ENCODE data around the gene ZNF219. TPM values are rescaled to one million over a fixed set of nuclear protein-coding genes. Genes with fewer than 3 reads are reported as not detected.

Gene ZNF219
- total RNA-seq, 1 experiment from 2014 or later: 84.5 TPM

GRCh38 chr14:21054123-21054767 is 44.2 kb downstream of the ZNF219 start:
- Histone ChIP-seq H3K18ac (ENCODE audit: insufficient read length, low read depth, low read length) (no peak overlapping the region), H2BK5ac (ENCODE audit: insufficient read length, low read length) (no peak overlapping the region), H4K91ac (ENCODE audit: insufficient read length, low read depth, low read length) (no peak overlapping the region), H3K4me2 (ENCODE audit: insufficient read depth, insufficient read length, low read length) (no peak overlapping the region), H3K9ac (ENCODE audit: extremely low read depth, insufficient read length, low read length) (no peak overlapping the region), H4K5ac (ENCODE audit: insufficient read length, low read depth, low read length) (no peak overlapping the region), H3K23me2 (ENCODE audit: insufficient read length, low read depth, low read length, poor library complexity, severe bottlenecking) (no peaks in the 10 kb centered on the region), H2BK15ac (ENCODE audit: low read depth, low read length) (no peak overlapping the region), H3K4me1 (ENCODE audit: insufficient read depth, low read length) (no peaks in the 10 kb centered on the region; the same call in 1 of the 2 replicates), H3T11ph (ENCODE audit: low read length) (no peak overlapping the region), H3K56ac (ENCODE audit: insufficient read length, low read depth, low read length) (no peak overlapping the region), H2BK120ac (ENCODE audit: low read depth, low read length, poor library complexity, severe bottlenecking) (no peak overlapping the region), H2BK12ac (ENCODE audit: insufficient read length, low read depth, low read length) (no peak overlapping the region), H3K79me1 (ENCODE audit: insufficient read depth, low read depth, low read length, poor library complexity, severe bottlenecking) (no peaks in the 10 kb centered on the region), H2AK5ac (ENCODE audit: insufficient read length, low read length) (no peak overlapping the region), H4K8ac (replicated peaks; ENCODE audit: insufficient read length, low read depth, low read length) (no peak overlapping the region), H3K27me3 (ENCODE audit: insufficient read depth, low read length) (no peaks in the 10 kb centered on the region), H3K79me2 (ENCODE audit: insufficient read depth, low read length) (no peaks in the 10 kb centered on the region), H3K27ac (ENCODE audit: insufficient read length, low read depth, low read length) (no peak overlapping the region), H2BK20ac (ENCODE audit: low read depth, low read length, poor library complexity, severe bottlenecking) (no peak overlapping the region), H3K23ac (ENCODE audit: insufficient read length, low read depth, low read length) (no peak overlapping the region), H2AFZ (ENCODE audit: low read length) (no peak overlapping the region), H3K4ac (ENCODE audit: low read depth, low read length) (no peak overlapping the region), H4K20me1 (ENCODE audit: control insufficient read depth, insufficient read depth, insufficient read length) (no peaks in the 10 kb centered on the region), H3K9me3 (ENCODE audit: control insufficient read depth, low read depth, low read length) (no peaks in the 10 kb centered on the region), H3K14ac (ENCODE audit: insufficient read depth, low read length) (no peak overlapping the region)
- no CpG with 5 or more reads among the region's 3 CpGs for WGBS (ENCODE audit: extremely low coverage, insufficient read length, low lambda C conversion rate)
- no peaks in the 10 kb centered on the region for H3K36me3 Mint-ChIP-seq (ENCODE audit: insufficient read depth in 1 of 3, low read depth in 3 of 3)
- peaks cover 4% of the 10 kb centered on the region; the same call in 1 of the 2 replicates for H3K27me3 Mint-ChIP-seq (ENCODE audit: low read depth)
- H3K27ac Mint-ChIP-seq: peak overlapping the region in 1 of 3 experiments; percentile 80; a peak in 1 of 7 replicates
- H3K4me1 Mint-ChIP-seq: peaks cover 11 to 14% of the 10 kb centered on the region in 2 experiments
- H3K9me3 Mint-ChIP-seq: no peaks in the 10 kb centered on the region
- no peak for DNase-seq
- no peak overlapping the region for H3K4me3 Mint-ChIP-seq
- TF ChIP-seq CTCF (conservative IDR thresholded peaks at IDR 0.05): no peak

Data from H9 (cell line).